Esophagus muscularis mucosa (tissue), 4 donors: ENCODE data around the gene GMPPB. TPM values are rescaled to one million over a fixed set of nuclear protein-coding genes. Genes with fewer than 3 reads are reported as not detected.
A peak's percentile ranks its signal among the peaks of the same experiment; 100 is the strongest.

Experiments
- DNase-seq: peaks from one replicate; pipeline ENCODE4 v3.0.0-alpha.2; 2017; ENCODE audit errors: extremely low spot score
- H3K27ac ChIP-seq, 4 donors: fragments of 200-600 bp; sonication (generic); replicated peaks in 1 of 4; 1 replicate in 3 of 4; 2 replicates in 1 of 4; pipeline ENCODE4 v1.5.1; 2016 to 2019; ENCODE audit warnings: mild to moderate bottlenecking in 1 of 4
- H3K27me3 ChIP-seq, 4 donors: fragments of 200-600 bp; sonication (generic); one replicate each; pipeline versions ENCODE4 v1.5.1 to v1.6.0; 2016 to 2019
- H3K36me3 ChIP-seq, 4 donors: fragments of 200-600 bp; sonication (generic); one replicate each; pipeline ENCODE4 v1.5.1; 2016 to 2019
- H3K4me1 ChIP-seq, 4 donors: fragments of 200-600 bp; sonication (generic); one replicate each; pipeline ENCODE4 v1.5.1; 2016 to 2019
- H3K4me3 ChIP-seq, 4 donors: fragments of 200-600 bp; sonication (generic); 1 replicate in 2 of 4; 2 replicates in 2 of 4; pipeline ENCODE4 v1.5.1; 2016 to 2019; ENCODE audit warnings: mild to moderate bottlenecking in 4 of 4, moderate library complexity in 1 of 4
- H3K9me3 ChIP-seq, 4 donors: fragments of 200-600 bp; sonication (generic); 1 replicate in 3 of 4; 2 replicates in 1 of 4; pipeline ENCODE4 v1.5.1; 2016 to 2019
- CTCF ChIP-seq, 3 experiments: fragments of 200-600 bp in 2 of 3; fragments of 450-650 bp in 1 of 3; sonication (generic) in 2 of 3; IDR thresholded peaks; one replicate each; pipeline ENCODE4 v1.5.1; 2017 to 2019; ENCODE audit warnings: antibody characterized with exemption in 3 of 3, mild to moderate bottlenecking in 2 of 3, moderate library complexity in 1 of 3
- EP300 ChIP-seq: sonication (generic); formaldehyde crosslinking; IDR thresholded peaks from one replicate; pipeline ENCODE4 v1.6.1; 2017; ENCODE audit warnings: antibody characterized with exemption
- POLR2A ChIP-seq: fragments of 450-650 bp; IDR thresholded peaks from one replicate; pipeline ENCODE4 v1.6.1; 2017; ENCODE audit warnings: antibody characterized with exemption, moderate library complexity, mild to moderate bottlenecking, low read depth
- POLR2AphosphoS5 ChIP-seq, 2 donors: sonication (generic); formaldehyde crosslinking; IDR thresholded peaks; one replicate each; pipeline ENCODE4 v1.6.1; 2017; ENCODE audit warnings: antibody characterized with exemption in 2 of 2
- WGBS: methylation state at CpG from one replicate; pipeline ENCODE4 v1.1.5; 2018; 5-methylcytosine and 5-hydroxymethylcytosine counted together
- intact Hi-C: fragments of 100-400 bp; cut with DNase I; formaldehyde crosslinking; loops from one replicate; pipeline ENCODE4 v1.15.1; 2023
- total RNA-seq, 4 donors: library from RNA; depleted of rRNA; stranded (reverse); fragments of >200 nt; gene quantifications; one replicate each; pipeline versions ENCODE4 v1.1.0 to v1.2.1, GENCODE V29; 2016

The GMPPB gene
- total RNA-seq, 4 donors from 2014 or later = 12.0 to 18.9 (median 17.6) TPM

- no peaks in the 10 kb centered on the region for H3K27me3 ChIP-seq
- H3K27ac ChIP-seq = no peak overlapping the region
- peaks cover 27 to 90% (median 79%) of the 10 kb centered on the region in 4 donors for H3K36me3 ChIP-seq
- H3K9me3 ChIP-seq = no peaks in the 10 kb centered on the region
- WGBS = 62% methylated on average over 6 of the region's 14 CpGs
- no peak for DNase-seq
- intact Hi-C loops = loop anchor here (5.0 kb wide), 1 partner anchor 134 kb away; no protein-coding TSS in a partner anchor
- no peak overlapping the region for H3K4me3 ChIP-seq
- TF ChIP-seq POLR2A (no peak), CTCF (IDR thresholded peaks at IDR 0.05) (peak; percentile 69 to 94 (median 77))
- H3K4me1 ChIP-seq = peaks cover 0 to 4% (median 2%) of the 10 kb centered on the region in 4 donors
Observed at GRCh38 chr3:49703443-49703927, 20.3 kb downstream of the GMPPB start.

- intact Hi-C loops = loop anchor here (5.0 kb wide), 1 partner anchor 135 kb away; no protein-coding TSS in a partner anchor
- WGBS = 91% methylated on average over 10 of the region's 11 CpGs
- H3K4me1 ChIP-seq = peaks cover 0 to 4% (median 2%) of the 10 kb centered on the region in 4 donors
- H3K9me3 ChIP-seq = no peaks in the 10 kb centered on the region
- no peak overlapping the region for H3K4me3 ChIP-seq
- peaks cover 33 to 98% (median 85%) of the 10 kb centered on the region in 4 donors for H3K36me3 ChIP-seq
- DNase-seq = no peak
- H3K27me3 ChIP-seq = no peaks in the 10 kb centered on the region
- TF ChIP-seq CTCF (IDR thresholded peaks at IDR 0.05) (no peak), POLR2AphosphoS5 (IDR thresholded peaks at IDR 0.05) (no peak), POLR2A (no peak), EP300 (no peak)
- H3K27ac ChIP-seq = no peak overlapping the region
Observed at GRCh38 chr3:49702672-49703071, 21.1 kb downstream of the GMPPB start.

GRCh38 chr3:49701388-49702077, 22.2 kb downstream of the GMPPB start:
- WGBS = 93% methylated on average over 14 of the region's 21 CpGs
- no peak for DNase-seq

GRCh38 chr3:49700453-49701128, 23.2 kb downstream of the GMPPB start:
- intact Hi-C loops = loop anchor here (5.0 kb wide), 1 partner anchor 137 kb away; no protein-coding TSS in a partner anchor
- no peaks in the 10 kb centered on the region for H3K27me3 ChIP-seq
- DNase-seq = no peak
- peaks cover 0 to 4% (median 2%) of the 10 kb centered on the region in 4 donors for H3K4me1 ChIP-seq
- H3K36me3 ChIP-seq = peaks cover 33 to 84% (median 78%) of the 10 kb centered on the region in 4 donors
- H3K27ac ChIP-seq = no peak overlapping the region
- TF ChIP-seq EP300 (no peak), POLR2A (no peak), POLR2AphosphoS5 (IDR thresholded peaks at IDR 0.05) (no peak), CTCF (IDR thresholded peaks at IDR 0.05) (no peak)
- H3K4me3 ChIP-seq = no peak overlapping the region
- WGBS = 75% methylated on average over 10 of the region's 13 CpGs
- H3K9me3 ChIP-seq = no peaks in the 10 kb centered on the region

More at GRCh38 chr3:49701388-49702077, 22.2 kb downstream of the GMPPB start:
- Histone ChIP-seq H3K27ac (no peak overlapping the region), H3K4me3 (no peak overlapping the region), H3K27me3 (no peaks in the 10 kb centered on the region), H3K4me1 (peaks cover 0 to 4% (median 2%) of the 10 kb centered on the region in 4 donors), H3K36me3 (peaks cover 33 to 94% (median 88%) of the 10 kb centered on the region in 4 donors), H3K9me3 (no peaks in the 10 kb centered on the region)
- intact Hi-C loops = loop anchor here (5.0 kb wide), 1 partner anchor 136 kb away; no protein-coding TSS in a partner anchor
- TF ChIP-seq EP300 (no peak), POLR2AphosphoS5 (IDR thresholded peaks at IDR 0.05) (no peak), POLR2A (no peak), CTCF (IDR thresholded peaks at IDR 0.05) (peak in 1 of 3 experiments; percentile 53)
